HepG2 (cell line): Measurements from ENCODE around the gene PRSS23. TPM values are rescaled to one million over a fixed set of nuclear protein-coding genes. Genes with fewer than 3 reads are reported as not detected.

Experiments
- ATAC-seq: fragments of 200-7000 bp; cut with Tn5 transposase; 3 replicates; pipeline ENCODE4 v1.9.1; 2020; ENCODE audit warnings: mild to moderate bottlenecking, moderate library complexity
- BruUV-seq: library from RNA; stranded (reverse); fragments of 400-500 nt; replicated peaks from 2 replicates; lab custom pipeline; 2021; lab: Mats Ljungman, UMichigan
- CTCF ChIA-PET: fragments of 300-600 bp; formaldehyde crosslinking; extraction: SDS; loops from one replicate; lab custom pipeline; 2021; ENCODE audit warnings: low total read pairs, inconsistent platforms, low intra/inter-chr PET ratio; lab: Yijun Ruan, JAX
- POLR2A ChIA-PET: fragments of 350-600 bp; sonication (Branson Sonifier 250); formaldehyde crosslinking; loops from one replicate; lab custom pipeline; 2020; ENCODE audit warnings: antibody characterized with exemption, inconsistent platforms; lab: Yijun Ruan, JAX
- DNase-seq: peaks from one replicate; pipeline ENCODE4 v3.0.0-alpha.2; 2015; ENCODE audit warnings: low spot score
- FAIRE-seq: peaks from 3 replicates; lab custom pipeline; 2011; peaks lifted over from hg19 to GRCh38; lab: Jason Lieb, UNC
- H2AFZ ChIP-seq: one replicate; pipeline ENCODE4 v1.6.1; 2011; ENCODE audit warnings: low read length, inconsistent platforms
- H3K27ac ChIP-seq: fragments of 300-600 bp; 3 replicates; pipeline ENCODE4 v1.8.0; 2011; ENCODE audit warnings: mixed run types, mild to moderate bottlenecking, mixed read lengths, low read length, inconsistent platforms; ENCODE audit not compliant: insufficient read depth; ENCODE audit errors: extremely low read length
- H3K27me3 ChIP-seq, 2 experiments: fragments of 200-600 bp in 1 of 2; 2 replicates in 1 of 2; 3 replicates in 1 of 2; pipeline versions ENCODE4 v1.6.0 to v1.8.0; 2011; ENCODE audit warnings: low read length in 2 of 2, mild to moderate bottlenecking in 2 of 2, moderate library complexity in 2 of 2, inconsistent platforms in 1 of 2; ENCODE audit not compliant: insufficient read depth in 2 of 2, control insufficient read depth in 1 of 2
- H3K36me3 ChIP-seq, 2 experiments: fragments of 200-600 bp in 1 of 2; replicated peaks in 1 of 2; 2 replicates in 1 of 2; 3 replicates in 1 of 2; pipeline versions ENCODE4 v1.5.1 to v1.8.0; 2011; ENCODE audit warnings: low read length in 2 of 2, inconsistent platforms in 1 of 2; ENCODE audit not compliant: insufficient read depth in 2 of 2, control insufficient read depth in 1 of 2
- H3K4me1 ChIP-seq: 2 replicates; pipeline ENCODE4 v1.5.1; 2012; ENCODE audit warnings: low read length, inconsistent platforms; ENCODE audit not compliant: insufficient read depth
- H3K4me2 ChIP-seq: 2 replicates; pipeline ENCODE4 v1.6.0; 2011; ENCODE audit warnings: low read depth, low read length, inconsistent platforms
- H3K4me3 ChIP-seq, 3 experiments: fragments of 200-600 bp in 1 of 3; sonication (generic), shearing (Covaris generic) in 1 of 3; replicated peaks in 1 of 3; 2 replicates each; pipeline ENCODE4 v1.5.1; 2011 to 2016; ENCODE audit warnings: low read length in 3 of 3, inconsistent platforms in 2 of 3, low read depth in 2 of 3, mild to moderate bottlenecking in 2 of 3, control low read depth in 1 of 3, mixed read lengths in 1 of 3; ENCODE audit not compliant: insufficient read depth in 1 of 3
- H3K79me2 ChIP-seq: one replicate; pipeline ENCODE4 v1.6.1; 2011; ENCODE audit warnings: low read length, inconsistent platforms; ENCODE audit not compliant: insufficient read depth
- H3K9ac ChIP-seq: 2 replicates; pipeline ENCODE4 v1.6.0; 2011; ENCODE audit warnings: mild to moderate bottlenecking, low read depth, low read length, inconsistent platforms; ENCODE audit not compliant: insufficient read depth
- H3K9me3 ChIP-seq: 2 replicates; pipeline ENCODE4 v1.5.1; 2012; ENCODE audit warnings: mild to moderate bottlenecking, low read length
- H4K20me1 ChIP-seq: 2 replicates; pipeline ENCODE4 v1.6.0; 2011; ENCODE audit warnings: inconsistent platforms, mild to moderate bottlenecking, low read length, moderate library complexity; ENCODE audit not compliant: insufficient read depth
- CHCHD3 ChIP-seq: sonication (generic); formaldehyde crosslinking; IDR thresholded peaks from 2 replicates; pipeline ENCODE4 v1.8.0; 2022; ENCODE audit warnings: mild to moderate bottlenecking, missing genetic modification reagents, moderate library complexity
- DMAP1 ChIP-seq: IDR thresholded peaks from 2 replicates; pipeline ENCODE4 v1.6.1; 2016
- EHMT2 ChIP-seq: fragments of 200-600 bp; sonication (generic); IDR thresholded peaks from 2 replicates; pipeline ENCODE4 v1.7.0; 2017; ENCODE audit warnings: antibody characterized with exemption, low read depth, low read length, borderline replicate concordance
- FOXJ3 ChIP-seq: sonication (generic); formaldehyde crosslinking; IDR thresholded peaks from 2 replicates; pipeline ENCODE4 v1.4.0; 2020; ENCODE audit warnings: missing genetic modification reagents, mild to moderate bottlenecking, borderline replicate concordance
- GTF2F1 ChIP-seq: fragments of 150-350 bp; IDR thresholded peaks from 2 replicates; pipeline ENCODE4 v1.6.1; 2014; ENCODE audit warnings: low read length
- HES4 ChIP-seq: sonication (generic); formaldehyde crosslinking; IDR thresholded peaks from 2 replicates; pipeline ENCODE4 v1.9.0; 2021; ENCODE audit warnings: mild to moderate bottlenecking, missing genetic modification reagents, borderline replicate concordance
- IRF2 ChIP-seq: IDR thresholded peaks from 2 replicates; pipeline ENCODE4 v1.6.1; 2018; ENCODE audit warnings: missing genetic modification reagents, missing compliant biosample characterization
- KDM5B ChIP-seq: sonication (generic); formaldehyde crosslinking; IDR thresholded peaks from 2 replicates; pipeline ENCODE4 v1.4.0; 2020; ENCODE audit warnings: missing genetic modification reagents, mild to moderate bottlenecking, borderline replicate concordance
- MXD4 ChIP-seq: IDR thresholded peaks from 2 replicates; pipeline ENCODE4 v1.6.1; 2016; ENCODE audit warnings: mild to moderate bottlenecking, missing biosample characterization, missing genetic modification reagents
- PLSCR1 ChIP-seq: sonication (generic); formaldehyde crosslinking; IDR thresholded peaks from 2 replicates; pipeline ENCODE4 v1.5.0; 2020; ENCODE audit warnings: missing genetic modification reagents, mild to moderate bottlenecking, borderline replicate concordance
- RARG ChIP-seq: sonication (generic); formaldehyde crosslinking; IDR thresholded peaks from 2 replicates; pipeline ENCODE4 v1.4.0; 2020; ENCODE audit warnings: low read depth, mild to moderate bottlenecking, missing genetic modification reagents
- RFXANK ChIP-seq: IDR thresholded peaks from 2 replicates; pipeline ENCODE4 v1.6.1; 2016
- SNAPC2 ChIP-seq: sonication (generic); formaldehyde crosslinking; IDR thresholded peaks from 2 replicates; pipeline ENCODE4 v1.8.1; 2022; ENCODE audit warnings: mild to moderate bottlenecking, missing genetic modification reagents
- TARDBP ChIP-seq: sonication (generic); formaldehyde crosslinking; IDR thresholded peaks from 2 replicates; pipeline ENCODE4 v1.8.0; 2022; ENCODE audit warnings: mild to moderate bottlenecking, missing genetic modification reagents
- ZFY ChIP-seq: sonication (generic); formaldehyde crosslinking; IDR thresholded peaks from 2 replicates; pipeline ENCODE4 v1.4.0; 2020; ENCODE audit warnings: missing genetic modification reagents
- ZNF253 ChIP-seq: sonication (generic); formaldehyde crosslinking; IDR thresholded peaks from 2 replicates; pipeline ENCODE4 v1.8.0; 2022; ENCODE audit warnings: mild to moderate bottlenecking, missing genetic modification reagents, borderline replicate concordance
- ZNF296 ChIP-seq: sonication (generic); formaldehyde crosslinking; conservative IDR thresholded peaks from 2 replicates; pipeline ENCODE4 v1.5.0; 2020; ENCODE audit warnings: mild to moderate bottlenecking, missing genetic modification reagents
- ZNF432 ChIP-seq: sonication (generic); formaldehyde crosslinking; IDR thresholded peaks from 2 replicates; pipeline ENCODE4 v1.5.0; 2020; ENCODE audit warnings: missing genetic modification reagents, mild to moderate bottlenecking, borderline replicate concordance
- ZNF547 ChIP-seq: sonication (generic); formaldehyde crosslinking; IDR thresholded peaks from 2 replicates; pipeline ENCODE4 v1.5.1; 2020; ENCODE audit warnings: mild to moderate bottlenecking, missing genetic modification reagents
- WGBS: methylation state at CpG from one replicate; pipeline ENCODE4 v1.1.6; 2017; ENCODE audit warnings: low lambda C conversion rate; 5-methylcytosine and 5-hydroxymethylcytosine counted together
- in situ Hi-C: cut with HindIII; loops from 2 replicates; pipeline ENCODE4 v1.10.0; 2017; ENCODE audit warnings: low pct_unique_long_range_greater_than_20kb; ENCODE audit not compliant: extremely low pct_ligation_motif_present
- intact Hi-C: fragments of 100-400 bp; cut with micrococcal nuclease; formaldehyde crosslinking; loops from one replicate; pipeline ENCODE4 v1.10.0; 2022; ENCODE audit not compliant: unreplicated experiment
- polyA plus RNA-seq, 8 experiments: library from polyadenylated mRNA; depleted of rRNA in 3 of 8; stranded (reverse) in 7 of 8; unstranded in 1 of 8; fragments of >200 nt; fragmentation: Illumina TruSeq in 4 of 8; extraction: Trizol in 4 of 8; gene quantifications; 2 replicates each; pipeline versions ENCODE4 v1.2.1 to v1.2.3, GENCODE V29; 2011 to 2016; ENCODE audit warnings: low read depth in 4 of 8, missing spikeins in 1 of 8, mixed read lengths in 1 of 8; ENCODE audit not compliant: insufficient read depth in 1 of 8
- total RNA-seq, 5 experiments: library from RNA; depleted of rRNA; stranded (reverse); fragments of >200 nt; fragmentation: Illumina TruSeq; extraction: Trizol; gene quantifications; 2 replicates each; pipeline ENCODE4 v1.2.3, GENCODE V29; 2016; ENCODE audit warnings: low read depth in 1 of 5

The PRSS23 gene
- total and polyA plus RNA-seq, 2 of the 13 experiments (the other 11 are each of a cell fraction or from before 2014, with no cell fraction given): 0.20 to 0.30 TPM

GRCh38 chr11:86812322-86812670 lies 12.0 kb downstream of the PRSS23 start:
- H3K4me3 ChIP-seq: no peak overlapping the region
- BruUV-seq: no TSS peak
- no peaks in the 10 kb centered on the region for H4K20me1 ChIP-seq
- TF ChIP-seq FOXJ3 (CRISPR knock-in tag) (no peak), RFXANK (CRISPR knock-in tag) (no peak), ZNF253 (CRISPR knock-in tag) (no peak), ZNF432 (CRISPR knock-in tag) (no peak), SNAPC2 (CRISPR knock-in tag) (no peak), HES4 (CRISPR knock-in tag) (no peak), KDM5B (no peak), ZFY (no peak), IRF2 (CRISPR knock-in tag) (no peak)
- H3K9ac ChIP-seq: no peak overlapping the region
- H3K4me1 ChIP-seq: no peaks in the 10 kb centered on the region
- no peak overlapping the region for H3K27ac ChIP-seq
- H3K4me2 ChIP-seq: no peak overlapping the region
- in situ Hi-C loops (loop anchor here (25.0 kb wide), 1 partner anchor 450 kb away; the partner anchor contains the start of gene CCDC81), intact Hi-C loops (no loop called here)
- no peaks in the 10 kb centered on the region for H3K9me3 ChIP-seq
- DNase-seq: no peak
- H3K79me2 ChIP-seq: no peaks in the 10 kb centered on the region
- POLR2A ChIA-PET: no interaction called here
- WGBS: 24% methylated on average over 7 of the region's 7 CpGs
- no peaks in the 10 kb centered on the region for H3K36me3 ChIP-seq
- H2AFZ ChIP-seq: no peak overlapping the region
- peaks cover 0 to 17% of the 10 kb centered on the region in 2 experiments; a peak in 3 of 5 replicates for H3K27me3 ChIP-seq
- FAIRE-seq: no peak
- CTCF ChIA-PET: no interaction called here
- no peak for ATAC-seq

GRCh38 chr11:86812981-86813380 lies 12.6 kb downstream of the PRSS23 start:
- H3K79me2 ChIP-seq: no peaks in the 10 kb centered on the region
- CTCF ChIA-PET: no interaction called here
- H3K4me2 ChIP-seq: no peak overlapping the region

More at GRCh38 chr11:86812981-86813380, 12.6 kb downstream of the PRSS23 start:
- H4K20me1 ChIP-seq: no peaks in the 10 kb centered on the region
- BruUV-seq: no TSS peak
- H3K27ac ChIP-seq: no peak overlapping the region
- H3K27me3 ChIP-seq: peaks cover 0 to 11% of the 10 kb centered on the region in 2 experiments; a peak in 3 of 5 replicates
- POLR2A ChIA-PET: no interaction called here
- FAIRE-seq (no peak), ATAC-seq (no peak), DNase-seq (no peak)
- no peaks in the 10 kb centered on the region for H3K9me3 ChIP-seq
- intact Hi-C loops (no loop called here), in situ Hi-C loops (loop anchor here (25.0 kb wide), 1 partner anchor 451 kb away; the partner anchor contains the start of gene CCDC81)
- TF ChIP-seq MXD4 (no peak), ZNF296 (CRISPR knock-in tag) (no peak), GTF2F1 (no peak), PLSCR1 (CRISPR knock-in tag) (no peak), CHCHD3 (no peak), RARG (CRISPR knock-in tag) (no peak), ZNF547 (CRISPR knock-in tag) (no peak), DMAP1 (CRISPR knock-in tag) (no peak), EHMT2 (no peak), TARDBP (CRISPR knock-in tag) (no peak)
- H3K4me3 ChIP-seq: no peak overlapping the region
- WGBS: 89% methylated on average over 1 of the region's 1 CpG
- no peaks in the 10 kb centered on the region for H3K4me1 ChIP-seq
- H2AFZ ChIP-seq: no peak overlapping the region
- no peak overlapping the region for H3K9ac ChIP-seq
- no peaks in the 10 kb centered on the region for H3K36me3 ChIP-seq
